IPS DF 19.7 (cell line): ENCODE results near the gene PEMT.

Experiments used
- DNase-seq: peaks from one replicate; pipeline ENCODE4 v3.0.0-alpha.2; 2013; ENCODE audit warnings: low read depth, low spot score

PEMT gene

GRCh38 chr17:17503566-17504130 lies 87.9 kb downstream of the PEMT start:
- no peak for DNase-seq

DNA sequence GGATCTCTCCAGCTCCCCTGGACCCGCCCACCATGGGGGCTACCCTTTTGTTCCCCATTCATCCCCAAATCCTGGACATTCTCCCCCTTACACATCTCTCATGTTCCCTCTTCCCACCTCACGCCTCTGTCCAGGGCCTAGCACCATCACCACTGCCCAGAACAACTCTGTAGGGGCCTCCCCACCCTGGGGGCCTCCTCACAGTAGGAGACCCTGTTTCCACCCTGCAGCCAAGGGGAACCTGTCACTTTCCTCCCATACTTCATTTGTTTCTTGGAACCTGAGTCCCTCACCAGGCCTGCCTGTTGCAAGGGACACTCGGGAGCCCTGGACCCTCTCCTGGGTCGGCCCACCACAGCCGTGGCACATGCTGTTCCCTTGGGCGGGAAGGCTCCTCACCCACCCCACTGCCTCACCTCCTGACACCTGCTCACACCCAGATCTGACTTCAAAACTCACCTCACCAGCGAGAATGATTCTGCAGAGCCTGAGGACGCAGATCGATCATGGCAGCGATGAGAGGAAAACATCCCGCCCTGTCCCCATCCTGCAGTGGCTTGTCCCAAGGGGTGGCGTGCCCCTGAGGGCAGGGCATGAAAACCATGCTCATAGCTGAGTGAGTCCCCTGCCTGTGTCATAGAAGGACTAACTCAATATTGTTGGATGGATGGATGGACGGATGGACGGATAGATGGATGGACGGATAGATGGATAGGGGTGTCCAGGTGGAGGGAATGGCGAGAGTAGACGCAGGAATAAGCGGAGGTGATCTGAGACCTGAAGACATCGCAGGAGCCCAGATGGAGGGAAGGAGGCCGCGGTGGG lies 88.6 kb downstream of the PEMT start:
- no peak for DNase-seq

DNA sequence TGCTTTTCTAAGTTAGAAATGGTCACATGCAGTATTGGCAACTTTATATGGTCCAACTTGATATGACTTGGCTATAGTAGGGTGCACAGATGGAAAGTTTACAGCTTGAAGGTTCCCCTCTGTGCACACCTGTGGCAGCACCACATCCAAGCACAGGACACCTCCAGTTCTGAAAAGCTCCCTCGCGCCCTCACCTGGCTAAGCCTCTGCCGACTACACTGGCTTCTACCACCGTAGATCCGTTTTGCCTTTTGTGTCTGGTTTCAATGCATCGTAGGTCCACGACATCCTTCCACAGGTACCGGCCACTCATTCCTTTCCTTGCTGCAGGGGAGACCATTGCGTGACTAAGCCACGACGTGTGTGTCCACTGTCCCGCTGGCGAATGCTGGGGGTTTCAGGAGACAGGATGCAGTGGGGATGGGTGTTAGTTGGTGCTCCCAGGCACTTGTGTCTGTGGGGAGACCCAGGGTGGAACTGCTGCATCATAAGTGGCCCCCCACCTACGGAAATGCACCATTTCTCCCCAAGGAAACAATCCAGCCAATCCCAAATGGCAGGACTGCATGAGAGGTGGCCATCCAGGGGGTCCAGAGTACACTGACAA lies 90.4 kb downstream of the PEMT start:
- DNase-seq, result no peak

- DNase-seq, result no peak
Measured at GRCh38 chr17:17499402-17500145, 91.9 kb downstream of the PEMT start.

DNA sequence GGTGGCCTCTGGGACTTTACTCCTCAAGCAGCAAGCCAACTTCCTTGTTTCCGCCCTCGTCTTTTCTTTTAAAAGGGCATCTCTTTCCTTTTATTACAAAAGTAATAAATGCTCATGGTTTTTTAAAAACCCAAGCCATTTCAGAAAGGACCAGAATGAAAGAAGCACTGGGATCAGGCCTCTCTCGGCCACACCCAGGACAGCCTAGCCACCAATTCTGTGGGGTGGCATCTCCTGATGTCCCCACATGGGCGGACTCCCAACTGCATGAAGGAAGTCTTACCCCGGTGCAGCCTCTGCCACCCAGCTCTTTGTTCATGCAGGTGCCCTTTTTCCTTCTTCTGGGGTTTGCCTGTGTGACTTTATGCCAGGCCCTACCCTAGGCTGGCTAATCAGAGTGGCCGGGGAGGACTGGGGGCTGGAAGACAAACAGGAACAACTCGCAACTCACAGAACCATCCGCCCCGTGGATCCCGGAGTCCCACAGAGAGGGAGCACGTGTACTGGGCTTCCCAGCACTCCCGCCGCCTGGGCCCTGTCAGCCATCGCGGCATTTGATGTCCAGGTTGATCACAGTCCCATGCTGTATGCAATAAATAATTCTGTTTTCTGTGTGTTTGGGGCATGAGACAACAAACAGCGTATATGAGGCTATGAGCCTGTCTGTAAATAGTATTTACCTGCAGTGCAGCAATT lies 92.8 kb downstream of the PEMT start:
- DNase-seq, result no peak

GRCh38 chr17:17497845-17498520 lies 93.5 kb downstream of the PEMT start:
- no peak for DNase-seq

DNA sequence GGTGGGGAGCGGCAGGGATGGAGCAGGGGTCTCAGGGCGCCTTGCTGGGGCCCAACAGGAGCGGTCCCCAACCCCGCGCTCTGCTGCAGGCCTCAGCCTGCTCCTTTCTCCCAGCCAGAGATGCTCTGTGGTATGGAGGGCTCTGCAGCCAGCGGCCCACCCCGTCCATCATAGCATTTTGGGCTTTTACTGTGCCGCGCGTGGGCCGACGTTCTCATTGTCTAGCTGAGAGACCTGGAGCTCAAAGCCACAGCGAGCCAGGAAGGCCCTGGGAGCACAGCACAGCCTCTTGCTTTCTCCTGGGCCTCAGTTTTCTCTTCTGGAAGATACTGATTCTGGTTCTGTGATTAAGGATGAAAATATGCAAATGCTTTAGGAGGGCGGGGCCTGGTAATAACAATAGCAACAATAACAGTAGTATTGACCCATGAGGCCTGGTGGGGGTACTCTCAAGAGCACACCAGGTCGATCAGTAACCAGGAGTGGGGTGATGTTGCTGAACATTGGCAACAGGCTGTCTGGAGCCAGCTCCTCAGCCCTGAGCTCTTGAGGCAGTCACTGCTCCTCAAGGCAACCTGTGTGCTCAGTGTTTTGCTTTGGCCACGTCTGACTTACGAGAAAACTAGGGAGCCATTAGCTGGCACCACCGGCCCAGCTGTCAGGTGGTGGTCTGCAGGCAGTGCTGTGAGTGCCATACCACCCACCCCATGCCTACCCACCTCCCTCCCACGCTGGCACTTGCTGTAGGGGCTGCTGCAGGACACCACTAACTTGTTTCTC lies 94.3 kb downstream of the PEMT start:
- no peak for DNase-seq

DNA sequence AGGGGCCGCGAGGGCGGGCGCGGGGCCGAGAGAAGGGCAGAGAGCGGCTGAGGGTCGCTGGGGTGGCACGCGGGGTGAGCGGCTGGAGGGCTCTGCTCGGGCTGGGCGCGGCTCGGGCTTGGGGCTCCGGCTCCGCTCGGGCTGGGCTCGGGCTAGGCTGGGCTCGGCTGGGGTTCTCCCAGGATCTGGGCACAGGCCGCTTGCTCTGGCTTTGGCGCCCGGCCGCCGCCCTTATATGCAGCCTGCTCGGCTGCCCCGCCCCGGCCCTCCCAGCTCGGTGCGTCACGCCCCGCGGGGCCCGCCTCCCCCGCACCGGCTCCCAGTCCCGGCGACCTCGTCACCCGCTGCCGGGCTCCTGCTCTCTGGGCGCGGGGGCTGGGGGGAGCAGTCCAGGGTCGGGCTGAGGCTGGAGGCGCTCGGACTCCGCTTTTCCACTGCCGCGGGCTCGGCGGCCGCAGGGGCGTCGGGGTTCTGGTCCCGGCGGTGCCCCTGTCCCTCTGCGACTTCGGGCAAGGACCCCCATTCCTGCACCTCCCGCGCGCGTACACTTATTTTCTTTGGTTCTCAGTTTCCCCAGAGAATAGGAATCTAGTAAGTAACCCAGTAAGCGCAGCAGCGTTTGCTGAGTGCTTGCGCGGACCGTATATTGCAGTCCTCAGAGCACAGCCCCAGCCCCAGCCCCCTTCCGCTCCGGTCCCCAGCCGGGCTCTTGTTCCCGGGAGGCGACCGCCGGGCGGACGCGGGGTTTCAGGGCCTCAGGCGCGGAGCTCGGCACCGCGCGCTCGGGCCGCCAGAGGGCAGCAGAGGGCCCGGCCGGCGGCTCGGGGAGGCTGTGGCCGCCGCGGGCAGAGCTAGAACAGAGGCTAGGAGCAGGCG lies 95.1 kb downstream of the PEMT start, which contains the start of gene RASD1:
Gene RASD1 (minus strand): TSS at position 207 of the 876 bp plus-strand sequence. CDS start 214 bp downstream, outside the sequence.
- DNase-seq, result no peak

- no peak for DNase-seq
Measured at GRCh38 chr17:17495536-17496188, 95.8 kb downstream of the PEMT start.

DNA sequence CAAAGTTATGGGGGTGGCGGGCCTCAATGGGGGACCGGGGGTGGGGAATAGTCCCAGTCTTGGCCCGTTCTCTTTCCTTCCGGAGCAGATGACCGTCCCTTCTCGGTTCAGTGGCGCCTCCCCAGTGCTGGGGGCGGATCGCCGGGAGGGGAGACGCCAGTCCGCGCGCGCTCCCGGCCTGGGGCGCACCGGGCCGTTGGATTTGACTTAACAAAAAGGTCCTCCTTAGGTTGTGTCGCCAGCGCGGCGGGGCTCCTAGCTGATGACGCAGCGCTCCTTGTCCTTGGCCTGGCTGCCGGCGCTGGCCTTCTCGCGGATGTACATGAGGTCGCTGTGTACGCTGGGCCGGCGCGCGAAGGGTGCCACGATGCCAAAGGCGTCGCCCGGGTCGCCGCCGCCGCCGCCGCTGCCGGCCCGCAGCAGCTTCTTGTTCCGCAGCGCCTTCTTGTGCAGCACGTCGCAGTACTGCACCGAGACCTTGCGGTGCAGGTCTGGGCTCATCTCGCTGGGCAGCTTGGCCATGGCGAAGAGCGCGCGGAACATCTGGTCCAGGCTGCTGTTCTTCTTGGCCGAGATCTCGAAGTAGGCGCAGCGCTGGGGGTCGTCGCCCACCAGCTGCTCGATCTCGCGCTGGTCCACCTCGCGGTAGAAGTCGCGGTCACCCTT lies 96.5 kb downstream of the PEMT start:
- no peak for DNase-seq

DNA sequence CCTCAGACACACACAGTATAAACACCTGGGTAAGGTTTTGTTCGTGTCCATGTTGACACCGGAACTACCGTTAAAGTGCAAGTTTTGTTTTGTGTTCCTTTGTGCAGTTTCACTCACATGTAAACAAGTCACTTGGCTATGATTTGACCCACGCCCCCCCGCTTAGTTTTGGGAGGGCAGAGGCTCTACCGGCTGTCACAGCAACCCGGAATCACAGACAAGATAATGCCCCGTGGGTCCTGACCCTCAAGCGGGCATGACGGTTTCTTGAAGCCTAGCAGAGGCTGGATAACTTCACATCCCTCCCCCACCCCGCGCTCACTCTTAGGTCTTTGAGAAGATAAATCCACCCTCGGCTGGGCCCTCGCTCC lies 97.0 kb downstream of the PEMT start:
- DNase-seq, result no peak

GRCh38 chr17:17493986-17494466 lies 97.5 kb downstream of the PEMT start:
- DNase-seq, result no peak

GRCh38 chr17:17493249-17493985 lies 98.1 kb downstream of the PEMT start:
- DNase-seq, result no peak

GRCh38 chr17:17492571-17492970 lies 98.9 kb downstream of the PEMT start:
- DNase-seq, result no peak

DNA sequence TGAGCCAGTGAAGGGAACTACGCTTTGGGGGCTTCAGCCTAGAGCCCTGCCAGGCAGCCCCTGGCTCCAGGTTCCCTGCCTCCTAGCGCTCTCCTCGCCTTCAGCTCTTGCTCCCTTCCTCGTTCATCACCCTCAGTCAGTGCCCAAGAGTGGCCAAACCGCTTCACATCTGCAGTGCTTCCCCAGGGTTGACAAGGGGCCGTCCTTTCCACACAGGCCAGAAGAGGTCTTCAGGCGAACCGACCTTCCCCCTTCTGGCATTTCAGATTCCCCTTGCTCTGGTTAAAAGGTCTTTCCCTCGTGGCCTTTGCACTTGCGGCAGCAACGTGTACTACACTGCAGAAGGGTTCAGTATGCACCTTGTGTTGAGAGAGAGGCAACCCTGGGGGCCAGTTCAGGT lies 99.4 kb downstream of the PEMT start:
- no peak for DNase-seq

- DNase-seq, result no peak
Measured at GRCh38 chr17:17491546-17491988, 99.9 kb downstream of the PEMT start.

- no peak for DNase-seq
Measured at GRCh38 chr17:17491031-17491471, 100.5 kb downstream of the PEMT start.
